ENCODE measurements around the gene CLK2. TPM values are rescaled to one million over a fixed set of nuclear protein-coding genes. Genes with fewer than 3 reads are reported as not detected.

Gene CLK2
- total and polyA plus RNA-seq, 2 experiments from 2014 or later = 27.2 to 54.6 TPM

DNA sequence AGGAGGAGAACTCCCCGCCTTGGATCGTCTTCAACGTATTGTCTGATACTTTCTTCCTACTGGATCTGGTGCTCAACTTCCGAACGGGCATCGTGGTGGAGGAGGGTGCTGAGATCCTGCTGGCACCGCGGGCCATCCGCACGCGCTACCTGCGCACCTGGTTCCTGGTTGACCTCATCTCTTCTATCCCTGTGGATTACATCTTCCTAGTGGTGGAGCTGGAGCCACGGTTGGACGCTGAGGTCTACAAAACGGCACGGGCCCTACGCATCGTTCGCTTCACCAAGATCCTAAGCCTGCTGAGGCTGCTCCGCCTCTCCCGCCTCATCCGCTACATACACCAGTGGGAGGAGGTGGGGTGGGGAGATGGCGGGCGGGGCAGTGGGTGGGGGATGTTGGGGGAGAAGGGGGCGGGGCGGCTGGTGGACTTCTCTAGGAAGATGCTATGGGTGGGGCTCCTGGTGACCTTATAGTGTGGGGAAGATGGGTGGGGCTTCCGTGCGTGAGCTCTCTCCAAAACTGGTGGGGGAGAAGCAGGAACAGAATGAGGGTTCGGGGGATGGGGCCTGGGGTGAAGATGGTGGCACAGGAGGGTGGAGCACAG, 9.3 kb upstream of the CLK2 start:
- H3K4me3 ChIP-seq = no peak overlapping the region
- peaks cover 12% of the 10 kb centered on the region for H3K4me1 Mint-ChIP-seq
- H3K9me2 ChIP-seq (ENCODE audit: insufficient read depth) = no peaks in the 10 kb centered on the region
- peaks cover 11% of the 10 kb centered on the region for H3K27me3 Mint-ChIP-seq (ENCODE audit: insufficient read depth, low read depth, poor library complexity)
- no peak overlapping the region for H2AFZ ChIP-seq
- no peaks in the 10 kb centered on the region for H3K27me3 ChIP-seq (ENCODE audit: insufficient read depth)
- no peak for DNase-seq (ENCODE audit: low spot score)
- no peak overlapping the region for H3K4me3 Mint-ChIP-seq
- H3F3A ChIP-seq (replicated peaks; ENCODE audit: low read depth) = peaks cover 11% of the 10 kb centered on the region
- ATAC-seq = no peak
- H3K4me1 ChIP-seq (ENCODE audit: insufficient read depth) = peaks cover 16% of the 10 kb centered on the region
- TF ChIP-seq, protein P1, sequence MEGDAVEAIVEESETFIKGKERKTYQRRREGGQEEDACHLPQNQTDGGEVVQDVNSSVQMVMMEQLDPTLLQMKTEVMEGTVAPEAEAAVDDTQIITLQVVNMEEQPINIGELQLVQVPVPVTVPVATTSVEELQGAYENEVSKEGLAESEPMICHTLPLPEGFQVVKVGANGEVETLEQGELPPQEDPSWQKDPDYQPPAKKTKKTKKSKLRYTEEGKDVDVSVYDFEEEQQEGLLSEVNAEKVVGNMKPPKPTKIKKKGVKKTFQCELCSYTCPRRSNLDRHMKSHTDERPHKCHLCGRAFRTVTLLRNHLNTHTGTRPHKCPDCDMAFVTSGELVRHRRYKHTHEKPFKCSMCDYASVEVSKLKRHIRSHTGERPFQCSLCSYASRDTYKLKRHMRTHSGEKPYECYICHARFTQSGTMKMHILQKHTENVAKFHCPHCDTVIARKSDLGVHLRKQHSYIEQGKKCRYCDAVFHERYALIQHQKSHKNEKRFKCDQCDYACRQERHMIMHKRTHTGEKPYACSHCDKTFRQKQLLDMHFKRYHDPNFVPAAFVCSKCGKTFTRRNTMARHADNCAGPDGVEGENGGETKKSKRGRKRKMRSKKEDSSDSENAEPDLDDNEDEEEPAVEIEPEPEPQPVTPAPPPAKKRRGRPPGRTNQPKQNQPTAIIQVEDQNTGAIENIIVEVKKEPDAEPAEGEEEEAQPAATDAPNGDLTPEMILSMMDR (conservative IDR thresholded peaks at IDR 0.05; ENCODE audit: low read depth in 2 of 2) = no peak
- no peak for TF ChIP-seq ZNF331 (CRISPR knock-in tag; IDR thresholded peaks at IDR 0.05; ENCODE audit: low read depth)
- H4K20me1 ChIP-seq (replicated peaks; ENCODE audit: insufficient read depth) = no peaks in the 10 kb centered on the region
- H3K27ac Mint-ChIP-seq = no peak overlapping the region
- H3K36me3 Mint-ChIP-seq (ENCODE audit: low read depth) = peaks cover 3% of the 10 kb centered on the region; the same call in 2 of the 3 replicates
- no peaks in the 10 kb centered on the region for H3K79me2 ChIP-seq (replicated peaks; ENCODE audit: insufficient read depth)
- no peak overlapping the region for H3K4me2 ChIP-seq
- H3K27ac ChIP-seq (ENCODE audit: low read depth) = no peak overlapping the region
- no peaks in the 10 kb centered on the region for H3K36me3 ChIP-seq (ENCODE audit: insufficient read depth)
- peaks cover 4% of the 10 kb centered on the region; the same call in 1 of the 3 replicates for H3K9me3 Mint-ChIP-seq

DNA sequence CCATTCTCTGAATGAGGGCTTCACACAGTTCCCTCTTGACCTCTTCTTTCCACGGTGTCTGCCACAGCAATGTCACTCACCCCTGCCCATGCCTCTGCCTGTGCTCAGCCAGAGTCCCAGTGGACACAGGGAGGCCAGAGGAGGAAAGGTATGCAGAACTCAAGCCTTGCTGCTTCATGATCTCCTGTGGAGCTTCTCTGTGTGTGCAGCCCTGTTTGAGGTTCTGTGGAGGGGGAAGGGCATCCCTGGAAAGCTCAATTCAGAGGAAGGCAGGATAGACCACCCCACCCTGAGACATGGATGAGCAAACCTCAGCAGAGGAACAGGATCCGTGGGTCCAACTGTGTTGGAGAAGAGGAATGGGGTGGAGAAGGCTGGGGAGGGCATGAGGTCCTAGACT, 6.0 kb upstream of the CLK2 start:
- Mint-ChIP-seq H3K27me3 (ENCODE audit: insufficient read depth, low read depth, poor library complexity) (peaks cover 13% of the 10 kb centered on the region), H3K27ac (no peak overlapping the region), H3K9me3 (peaks cover 4% of the 10 kb centered on the region; the same call in 1 of the 3 replicates), H3K4me3 (peak overlapping the region; percentile 23; the same call in 1 of the 3 replicates), H3K36me3 (ENCODE audit: low read depth) (peaks cover 3% of the 10 kb centered on the region; the same call in 2 of the 3 replicates), H3K4me1 (peaks cover 24% of the 10 kb centered on the region)
- no peak for DNase-seq (ENCODE audit: low spot score)
- 0 out of 2 replicates have a peak overlapping the region, but pooled peaks have one; percentile 17 for H3K27ac ChIP-seq (ENCODE audit: low read depth)
- H3K36me3 ChIP-seq (ENCODE audit: insufficient read depth) = no peaks in the 10 kb centered on the region
- H3K27me3 ChIP-seq (ENCODE audit: insufficient read depth) = no peaks in the 10 kb centered on the region
- no peaks in the 10 kb centered on the region for H3K9me2 ChIP-seq (ENCODE audit: insufficient read depth)
- H3K4me2 ChIP-seq = peak overlapping the region; percentile 61
- ATAC-seq = no peak
- H3K4me1 ChIP-seq (ENCODE audit: insufficient read depth) = peaks cover 24% of the 10 kb centered on the region
- H2AFZ ChIP-seq = no peak overlapping the region
- H3K4me3 ChIP-seq = no peak overlapping the region
- no peaks in the 10 kb centered on the region for H3K79me2 ChIP-seq (replicated peaks; ENCODE audit: insufficient read depth)
- peaks cover 13% of the 10 kb centered on the region for H3F3A ChIP-seq (replicated peaks; ENCODE audit: low read depth)
- no peaks in the 10 kb centered on the region for H4K20me1 ChIP-seq (replicated peaks; ENCODE audit: insufficient read depth)
- TF ChIP-seq EZH2 (IDR thresholded peaks at IDR 0.05; ENCODE audit: low read depth, unreplicated experiment) (no peak), ZNF331 (CRISPR knock-in tag; IDR thresholded peaks at IDR 0.05; ENCODE audit: low read depth) (no peak), POLR2AphosphoS5 (IDR thresholded peaks at IDR 0.05; ENCODE audit: low read depth) (no peak), ZNF114 (CRISPR knock-in tag; IDR thresholded peaks at IDR 0.05) (no peak), NANOG (IDR thresholded peaks at IDR 0.05; ENCODE audit: borderline replicate concordance) (no peak), EZH2phosphoT487 (IDR thresholded peaks at IDR 0.05; ENCODE audit: unreplicated experiment) (no peak), JUNB (IDR thresholded peaks at IDR 0.05; ENCODE audit: unreplicated experiment) (no peak), STAT1 (IDR thresholded peaks at IDR 0.05; ENCODE audit: unreplicated experiment) (no peak)
- TF ChIP-seq, protein P2, sequence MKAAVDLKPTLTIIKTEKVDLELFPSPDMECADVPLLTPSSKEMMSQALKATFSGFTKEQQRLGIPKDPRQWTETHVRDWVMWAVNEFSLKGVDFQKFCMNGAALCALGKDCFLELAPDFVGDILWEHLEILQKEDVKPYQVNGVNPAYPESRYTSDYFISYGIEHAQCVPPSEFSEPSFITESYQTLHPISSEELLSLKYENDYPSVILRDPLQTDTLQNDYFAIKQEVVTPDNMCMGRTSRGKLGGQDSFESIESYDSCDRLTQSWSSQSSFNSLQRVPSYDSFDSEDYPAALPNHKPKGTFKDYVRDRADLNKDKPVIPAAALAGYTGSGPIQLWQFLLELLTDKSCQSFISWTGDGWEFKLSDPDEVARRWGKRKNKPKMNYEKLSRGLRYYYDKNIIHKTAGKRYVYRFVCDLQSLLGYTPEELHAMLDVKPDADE (IDR thresholded peaks at IDR 0.05) = no peak
- TF ChIP-seq, protein P1 (conservative IDR thresholded peaks at IDR 0.05; ENCODE audit: low read depth in 2 of 2) = no peak
- TF ChIP-seq, protein P3, sequence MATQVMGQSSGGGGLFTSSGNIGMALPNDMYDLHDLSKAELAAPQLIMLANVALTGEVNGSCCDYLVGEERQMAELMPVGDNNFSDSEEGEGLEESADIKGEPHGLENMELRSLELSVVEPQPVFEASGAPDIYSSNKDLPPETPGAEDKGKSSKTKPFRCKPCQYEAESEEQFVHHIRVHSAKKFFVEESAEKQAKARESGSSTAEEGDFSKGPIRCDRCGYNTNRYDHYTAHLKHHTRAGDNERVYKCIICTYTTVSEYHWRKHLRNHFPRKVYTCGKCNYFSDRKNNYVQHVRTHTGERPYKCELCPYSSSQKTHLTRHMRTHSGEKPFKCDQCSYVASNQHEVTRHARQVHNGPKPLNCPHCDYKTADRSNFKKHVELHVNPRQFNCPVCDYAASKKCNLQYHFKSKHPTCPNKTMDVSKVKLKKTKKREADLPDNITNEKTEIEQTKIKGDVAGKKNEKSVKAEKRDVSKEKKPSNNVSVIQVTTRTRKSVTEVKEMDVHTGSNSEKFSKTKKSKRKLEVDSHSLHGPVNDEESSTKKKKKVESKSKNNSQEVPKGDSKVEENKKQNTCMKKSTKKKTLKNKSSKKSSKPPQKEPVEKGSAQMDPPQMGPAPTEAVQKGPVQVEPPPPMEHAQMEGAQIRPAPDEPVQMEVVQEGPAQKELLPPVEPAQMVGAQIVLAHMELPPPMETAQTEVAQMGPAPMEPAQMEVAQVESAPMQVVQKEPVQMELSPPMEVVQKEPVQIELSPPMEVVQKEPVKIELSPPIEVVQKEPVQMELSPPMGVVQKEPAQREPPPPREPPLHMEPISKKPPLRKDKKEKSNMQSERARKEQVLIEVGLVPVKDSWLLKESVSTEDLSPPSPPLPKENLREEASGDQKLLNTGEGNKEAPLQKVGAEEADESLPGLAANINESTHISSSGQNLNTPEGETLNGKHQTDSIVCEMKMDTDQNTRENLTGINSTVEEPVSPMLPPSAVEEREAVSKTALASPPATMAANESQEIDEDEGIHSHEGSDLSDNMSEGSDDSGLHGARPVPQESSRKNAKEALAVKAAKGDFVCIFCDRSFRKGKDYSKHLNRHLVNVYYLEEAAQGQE (IDR thresholded peaks at IDR 0.05; ENCODE audit: unreplicated experiment) = no peak
